HG03575 (cell line): ENCODE measurements around the gene GRM1.
A peak's percentile ranks its signal among the peaks of the same experiment; 100 is the strongest.

Source experiments
- ATAC-seq: cut with Tn5 transposase; IDR thresholded peaks from one replicate; pipeline ENCODE4 v1.9.1; 2021; ENCODE audit not compliant: unreplicated experiment, insufficient number of reproducible peaks, low FRiP score; ENCODE audit errors: extremely low read depth

The GRM1 gene

DNA sequence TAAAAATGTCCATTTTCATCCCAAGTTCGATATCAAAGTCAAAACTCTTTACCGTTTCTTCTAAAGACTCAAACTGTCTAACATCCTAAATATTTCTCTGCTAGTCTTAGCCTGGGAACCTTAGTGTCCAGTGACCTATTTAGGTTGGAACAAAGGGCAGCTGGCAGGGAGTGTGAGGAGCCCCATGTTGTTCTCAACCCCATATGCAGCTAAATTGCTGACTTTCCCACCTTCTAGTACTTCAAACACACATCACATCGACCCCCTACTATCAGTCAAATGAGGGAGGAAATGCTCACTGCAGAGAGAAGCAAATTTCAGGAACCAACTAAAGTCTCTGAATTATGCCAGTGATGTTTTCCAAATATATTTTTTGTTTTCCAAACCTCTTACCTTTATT, 322.2 kb downstream of the GRM1 start:
- no peak for ATAC-seq

DNA sequence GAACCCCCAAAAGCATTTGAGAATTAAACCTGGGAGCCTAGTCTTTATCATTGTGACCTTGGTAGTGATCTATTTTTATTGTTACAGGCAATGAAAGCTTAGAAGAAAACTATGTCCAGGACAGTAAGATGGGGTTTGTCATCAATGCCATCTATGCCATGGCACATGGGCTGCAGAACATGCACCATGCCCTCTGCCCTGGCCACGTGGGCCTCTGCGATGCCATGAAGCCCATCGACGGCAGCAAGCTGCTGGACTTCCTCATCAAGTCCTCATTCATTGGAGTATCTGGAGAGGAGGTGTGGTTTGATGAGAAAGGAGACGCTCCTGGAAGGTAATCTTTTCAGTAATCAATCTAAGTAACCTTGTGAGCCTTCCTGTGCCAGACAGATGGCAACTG, 323.3 kb downstream of the GRM1 start:
- no peak for ATAC-seq

DNA sequence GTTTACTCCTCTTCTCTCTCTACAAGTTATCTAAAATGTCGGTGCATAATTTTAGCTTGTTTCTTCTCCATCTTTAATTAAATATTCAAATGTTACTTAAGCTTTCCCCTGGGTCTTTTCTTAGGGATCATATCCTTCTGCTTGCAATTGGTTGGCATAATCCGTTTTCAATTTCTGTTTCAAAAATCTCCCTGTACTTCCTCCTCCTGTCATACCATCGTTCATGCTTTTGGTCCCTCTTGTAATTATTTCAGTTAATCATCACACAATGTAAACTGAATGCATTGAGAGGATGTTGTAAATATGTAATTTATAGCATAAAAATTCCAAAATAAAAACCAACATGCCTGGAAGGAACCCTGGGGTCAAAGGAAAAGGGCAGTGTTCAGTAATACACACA, 325.6 kb downstream of the GRM1 start:
- no peak for ATAC-seq

DNA sequence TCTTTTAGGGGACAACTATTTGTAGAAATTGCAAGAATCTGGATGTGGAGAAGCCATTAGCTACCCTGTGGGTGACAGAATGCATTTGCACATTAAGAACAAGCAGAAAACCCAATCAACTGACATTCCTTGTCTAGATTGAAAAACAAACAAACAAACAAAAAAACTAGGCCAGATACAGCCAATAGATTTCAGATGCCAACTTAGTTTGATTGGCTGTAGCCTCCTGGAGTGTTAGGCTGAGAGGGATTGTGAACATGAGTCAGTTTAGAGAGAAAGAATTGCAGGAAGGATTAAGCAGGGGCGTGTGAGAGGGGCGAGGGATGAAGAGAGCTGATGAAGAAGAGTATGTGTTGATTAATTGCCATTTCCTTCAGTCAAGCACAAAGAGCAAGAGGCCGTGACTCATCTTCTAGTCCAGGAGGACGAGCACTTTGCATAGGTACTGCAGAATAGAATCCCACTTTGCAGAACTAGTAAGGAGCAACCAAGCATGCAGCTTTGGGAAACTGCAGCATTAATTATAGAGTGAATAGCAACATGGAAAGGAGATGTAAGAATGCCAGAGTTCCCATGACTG, 326.7 kb downstream of the GRM1 start:
- no peak for ATAC-seq

DNA sequence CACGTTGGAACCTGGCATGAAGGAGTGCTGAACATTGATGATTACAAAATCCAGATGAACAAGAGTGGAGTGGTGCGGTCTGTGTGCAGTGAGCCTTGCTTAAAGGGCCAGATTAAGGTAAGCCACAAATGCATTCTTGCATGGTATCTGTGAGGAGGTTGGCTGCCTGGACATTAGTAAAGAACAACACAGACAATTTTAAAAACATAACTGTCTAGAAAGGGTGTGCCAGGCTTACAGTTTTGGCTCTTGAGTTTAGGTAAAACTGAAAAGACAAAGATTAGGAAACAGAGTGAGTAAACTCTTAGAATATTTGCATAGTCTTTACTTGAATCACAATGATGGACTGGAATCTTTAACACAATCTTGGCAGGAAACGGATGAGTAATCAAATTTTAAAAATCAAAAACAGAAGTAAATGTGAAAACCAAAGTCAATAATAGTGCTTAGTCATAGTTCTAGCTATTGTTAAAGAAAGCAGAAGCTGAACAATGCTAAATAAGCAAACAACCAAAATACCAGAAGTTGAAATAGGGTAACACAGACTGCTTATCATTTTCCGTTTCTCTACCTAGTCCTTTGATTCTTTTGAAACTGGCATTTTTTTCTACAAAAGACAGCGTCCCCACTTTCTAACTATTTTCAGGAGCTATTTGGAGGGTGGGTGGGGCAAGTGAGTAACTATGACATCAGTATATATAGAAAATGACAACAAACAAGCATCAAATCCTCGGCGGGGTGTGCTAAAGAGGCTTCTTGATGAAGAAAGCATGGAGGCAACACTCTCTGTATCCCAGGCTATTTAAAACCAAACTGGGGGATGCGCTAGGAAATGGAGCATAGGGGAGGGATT, 328.9 kb downstream of the GRM1 start:
- ATAC-seq = peak; percentile 54

DNA sequence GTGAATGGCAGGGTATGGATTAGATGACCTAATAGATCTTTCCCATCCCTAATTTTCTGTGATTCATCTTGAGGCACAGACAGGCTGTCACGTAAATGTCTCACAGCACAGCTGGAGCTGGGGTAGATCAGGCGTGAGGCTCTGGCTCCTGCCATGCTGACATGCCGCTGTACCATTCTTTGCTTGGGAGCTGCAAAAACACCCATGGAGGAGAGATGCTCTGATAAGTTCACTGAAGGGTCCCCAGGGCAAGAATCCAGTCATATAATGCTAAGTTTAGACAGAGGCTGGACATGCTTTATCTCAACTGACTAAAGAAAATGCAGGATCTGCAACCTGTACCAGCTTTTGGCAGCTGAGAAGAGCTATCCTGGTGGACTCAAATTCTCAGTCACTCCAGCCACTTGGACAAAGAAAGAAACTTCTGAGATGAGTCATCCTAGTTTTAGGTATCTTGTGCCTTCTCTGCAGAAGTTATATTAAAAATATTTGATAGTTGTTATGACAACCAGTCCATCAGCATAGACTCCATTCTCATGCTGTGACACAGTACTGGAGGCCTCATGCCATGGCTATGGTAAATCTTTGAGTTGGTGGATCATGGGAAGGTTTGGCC, 329.7 kb downstream of the GRM1 start:
- ATAC-seq = no peak

DNA sequence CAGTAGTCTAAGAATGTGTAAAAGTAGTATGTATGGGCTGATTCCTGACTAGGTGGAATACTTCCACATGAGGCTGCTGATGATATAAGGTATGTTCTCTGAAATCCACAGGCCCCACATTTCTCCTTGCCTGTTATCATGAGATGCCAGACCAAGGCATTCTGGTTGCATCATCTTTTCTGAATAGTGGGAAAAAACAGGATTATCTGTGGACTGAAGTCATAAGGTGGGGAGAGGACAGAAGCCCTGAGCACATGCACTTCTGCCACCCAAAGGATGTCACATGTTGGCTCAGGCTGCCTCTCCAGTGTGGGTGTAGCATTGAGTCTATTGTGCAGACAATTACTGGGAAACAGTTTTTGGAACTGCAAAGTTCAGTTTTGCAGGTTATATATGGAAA, 330.3 kb downstream of the GRM1 start:
- no peak for ATAC-seq

DNA sequence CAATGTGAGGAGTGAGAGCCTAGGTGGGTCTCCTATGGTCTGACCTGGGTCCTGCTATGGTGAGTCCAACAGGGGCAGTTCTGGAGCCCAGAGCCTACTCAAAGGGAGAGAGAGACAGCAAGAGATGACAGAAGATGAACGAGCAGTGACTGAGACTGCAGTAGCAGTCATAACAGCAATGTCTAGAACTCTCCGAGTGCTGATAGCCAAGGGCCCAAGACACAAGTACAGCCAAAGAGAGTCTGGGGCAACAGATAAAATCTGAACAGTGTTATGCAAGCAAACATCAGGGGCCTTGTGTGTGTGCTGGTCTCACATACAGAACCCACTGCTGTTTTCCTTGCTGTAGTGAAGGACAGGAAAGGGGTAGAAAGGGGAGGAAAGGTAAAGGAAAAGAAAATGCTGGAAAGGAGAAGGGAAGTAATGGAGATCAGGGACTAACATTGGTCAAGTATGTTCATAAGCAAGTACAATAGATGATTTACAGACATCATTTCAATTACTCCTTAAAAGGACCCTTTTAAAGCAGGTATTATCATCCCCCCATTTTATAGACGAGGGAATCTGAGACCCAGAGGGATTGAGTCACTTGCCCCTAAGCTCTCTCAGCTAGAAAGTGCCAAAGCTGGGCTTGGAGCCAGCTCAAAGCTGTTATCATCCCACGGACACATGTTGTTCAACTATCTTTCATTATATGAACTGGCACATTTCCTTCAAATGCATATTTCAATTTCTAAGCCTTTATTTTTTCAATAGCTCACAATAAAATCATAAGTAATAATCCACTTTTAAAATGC, 332.5 kb downstream of the GRM1 start:
- no peak for ATAC-seq

DNA sequence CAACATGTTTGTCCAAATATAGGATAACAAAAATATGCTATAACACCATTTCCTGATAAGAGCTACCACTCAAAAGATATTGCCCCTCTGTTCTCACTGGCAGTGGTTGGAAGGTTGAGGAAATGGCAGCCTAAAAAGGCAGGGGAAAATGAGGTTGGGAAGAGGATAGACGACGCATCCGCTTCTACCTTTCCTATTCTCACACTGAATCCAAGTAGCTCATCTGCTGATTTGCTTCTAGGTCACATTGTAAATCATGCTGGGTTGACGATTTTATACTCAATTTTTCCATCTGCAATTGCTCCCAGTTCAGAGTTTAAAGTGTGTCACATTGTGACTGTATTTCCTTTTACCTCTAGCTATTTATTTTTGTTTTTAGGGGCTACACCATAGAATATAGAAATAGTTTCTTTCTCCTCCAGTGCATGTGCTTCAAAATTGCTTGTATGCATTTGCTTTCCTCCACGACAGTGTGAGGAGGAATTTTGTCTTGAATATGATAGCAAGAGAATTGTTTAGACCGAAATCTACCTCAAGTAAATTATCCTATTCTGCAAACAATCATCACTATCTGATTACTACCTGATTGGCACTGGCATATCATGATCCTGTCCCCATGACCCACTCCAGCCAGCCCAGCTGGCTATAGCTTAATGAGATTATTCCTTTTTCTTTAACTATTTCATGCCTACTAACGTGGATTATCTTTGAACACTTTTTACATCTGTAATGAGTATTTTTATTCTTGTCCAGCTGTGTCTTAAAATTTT, 335.2 kb downstream of the GRM1 start:
- no peak for ATAC-seq

DNA sequence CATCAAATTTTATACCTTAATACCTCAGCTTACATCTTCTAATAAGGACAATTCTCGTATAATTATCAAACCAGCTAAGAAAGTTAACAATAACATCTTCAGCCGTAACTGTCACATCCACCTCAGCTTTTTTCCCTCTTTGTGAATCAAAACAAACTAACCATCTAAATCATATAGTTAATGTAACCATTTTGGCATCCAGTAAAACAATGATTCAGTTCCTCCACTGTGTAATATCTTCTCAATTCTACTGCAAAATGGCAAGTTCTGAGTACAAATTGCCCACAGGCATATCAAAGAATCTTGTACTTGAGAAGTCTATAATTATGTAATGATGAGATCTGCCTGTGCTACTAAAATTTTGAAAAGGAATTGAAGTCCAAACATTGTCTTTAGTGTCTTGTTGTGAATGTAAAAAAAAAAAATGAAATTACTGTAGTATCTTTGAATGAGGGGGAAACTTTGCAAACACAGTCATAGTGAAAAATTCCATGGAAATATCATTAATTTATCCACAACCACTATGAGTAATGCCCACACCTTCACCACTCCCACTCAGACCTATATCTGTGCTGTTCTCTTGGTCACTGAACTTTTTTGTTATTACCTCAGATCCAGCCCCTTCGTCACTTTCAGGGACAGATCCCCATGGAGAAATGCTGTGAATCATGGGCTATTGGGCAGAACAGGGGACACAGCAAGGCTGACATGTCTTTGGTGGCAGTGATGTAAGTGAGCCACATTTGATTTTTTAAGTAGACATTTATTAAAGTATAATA, 336.1 kb downstream of the GRM1 start:
- ATAC-seq = no peak

DNA sequence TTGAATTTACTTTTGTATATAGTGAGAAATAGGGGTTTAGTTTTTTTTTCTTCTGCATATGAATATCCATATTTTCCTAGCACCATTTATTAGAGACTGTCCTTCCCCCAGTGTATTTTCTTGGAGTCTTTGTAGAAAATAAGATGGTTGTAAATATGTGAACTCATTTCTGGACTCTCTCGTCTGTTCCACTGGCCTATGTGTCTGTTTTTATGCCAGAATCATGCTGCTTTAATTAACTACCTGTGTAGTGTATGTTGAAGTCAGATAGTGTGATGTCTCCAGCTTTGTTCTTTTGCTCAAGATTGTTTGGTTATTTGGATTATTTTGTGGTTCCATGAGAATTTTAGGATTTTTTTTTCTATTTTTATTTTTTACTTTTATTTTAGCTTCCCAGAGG, 338.2 kb downstream of the GRM1 start:
- no peak for ATAC-seq

DNA sequence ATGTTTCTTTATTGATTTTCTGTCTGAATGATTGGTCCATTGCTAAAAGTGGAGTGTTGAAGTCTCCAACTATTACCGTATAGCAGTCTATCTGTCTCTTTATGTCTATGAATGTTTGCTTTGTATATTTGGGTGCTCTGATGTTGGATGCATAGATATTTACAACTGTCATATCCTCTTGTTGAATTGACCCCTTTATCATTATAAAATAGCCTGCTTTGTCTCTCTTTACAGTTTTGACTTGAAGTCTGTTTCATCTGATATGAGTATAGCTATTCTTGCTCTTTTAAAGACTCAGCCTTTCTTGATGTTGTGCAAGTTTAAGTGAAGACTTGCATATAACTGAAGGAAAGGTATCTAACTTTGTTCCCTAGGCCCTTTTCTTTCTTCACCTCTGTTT, 341.0 kb downstream of the GRM1 start:
- ATAC-seq = no peak

DNA sequence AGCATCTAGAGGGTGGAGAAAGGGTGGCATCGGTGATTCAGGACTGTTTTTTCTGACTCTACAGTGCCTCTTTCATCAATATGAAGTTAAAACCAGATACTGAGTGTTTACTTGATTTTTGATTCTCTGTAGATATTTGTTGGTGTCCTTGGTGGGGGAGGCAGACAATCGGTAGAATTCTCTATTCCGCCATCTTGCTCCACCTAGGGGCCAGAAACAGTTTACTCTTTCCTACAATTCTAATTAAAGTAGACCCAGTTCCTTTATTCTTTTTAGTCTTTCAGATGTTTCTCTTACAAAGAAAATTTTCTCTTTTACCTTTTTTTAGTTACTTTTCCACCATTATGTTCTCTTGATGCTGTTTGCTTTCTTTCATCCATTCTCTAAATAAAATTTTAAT, 352.6 kb downstream of the GRM1 start:
- no peak for ATAC-seq

DNA sequence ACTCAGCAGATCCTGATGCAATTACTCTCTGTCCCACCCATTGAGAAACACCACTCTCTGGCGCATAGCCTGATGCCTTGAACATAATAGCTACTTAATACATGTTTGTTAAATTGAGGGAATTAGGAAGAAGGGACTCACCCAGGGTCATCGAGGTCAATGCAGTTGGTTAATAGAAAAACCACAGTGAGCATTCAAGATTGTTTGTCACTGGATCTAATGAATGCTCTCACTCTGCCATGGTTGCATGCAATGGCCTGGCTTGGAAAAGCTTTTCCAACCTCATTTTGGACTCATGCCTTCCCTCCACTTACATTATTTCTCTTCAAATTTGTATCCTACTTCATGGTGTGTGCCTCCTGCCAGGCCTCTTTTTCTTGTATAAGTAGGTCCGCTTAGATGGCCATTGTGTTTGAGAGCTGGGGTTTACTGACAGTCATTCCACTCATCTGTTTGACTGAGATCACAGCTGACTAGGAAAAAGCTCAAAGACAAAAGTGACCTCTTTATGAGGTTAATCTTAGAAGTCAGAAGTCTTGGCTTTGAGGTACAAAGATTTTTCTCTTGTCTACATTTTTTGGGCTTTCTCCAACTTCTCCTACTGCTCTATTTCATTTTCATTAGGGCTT, 360.0 kb downstream of the GRM1 start:
- no peak for ATAC-seq

DNA sequence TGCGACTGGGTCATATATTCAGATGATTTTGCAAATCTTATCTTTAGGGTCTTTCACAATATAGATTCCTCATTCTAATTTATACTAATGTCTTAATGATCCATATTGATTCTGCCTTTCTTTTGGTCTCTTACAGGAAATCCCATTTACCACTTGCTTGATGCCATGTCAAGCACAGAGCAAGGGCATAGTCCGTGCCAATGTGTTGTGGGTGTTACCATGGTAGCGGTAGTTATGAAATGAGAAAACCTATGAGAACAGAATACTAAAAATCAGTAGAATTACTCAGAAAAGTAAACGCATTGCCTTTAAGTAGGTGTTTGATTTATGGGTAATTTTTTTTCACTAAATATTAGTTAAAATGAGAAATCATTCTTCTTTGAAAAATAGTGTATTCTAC, 360.9 kb downstream of the GRM1 start:
- no peak for ATAC-seq

DNA sequence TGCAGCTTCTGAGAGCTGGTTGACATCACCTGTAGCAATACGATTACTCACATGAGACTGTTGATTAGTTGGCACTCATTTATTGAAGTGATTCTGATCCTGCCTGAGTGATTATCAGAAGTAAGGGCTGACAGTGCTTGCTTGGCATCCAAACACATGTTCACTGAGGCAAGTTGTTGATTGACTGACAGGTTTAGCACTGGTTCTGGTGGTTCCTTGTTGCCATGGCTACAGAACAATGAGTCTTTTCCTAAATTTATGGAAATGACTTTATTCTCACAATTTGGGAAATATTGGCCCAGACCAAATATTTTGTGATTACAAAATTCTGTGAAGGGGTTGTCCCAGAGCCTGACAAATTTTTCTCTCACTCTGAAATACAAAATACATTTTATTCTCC, 368.8 kb downstream of the GRM1 start:
- ATAC-seq = no peak

DNA sequence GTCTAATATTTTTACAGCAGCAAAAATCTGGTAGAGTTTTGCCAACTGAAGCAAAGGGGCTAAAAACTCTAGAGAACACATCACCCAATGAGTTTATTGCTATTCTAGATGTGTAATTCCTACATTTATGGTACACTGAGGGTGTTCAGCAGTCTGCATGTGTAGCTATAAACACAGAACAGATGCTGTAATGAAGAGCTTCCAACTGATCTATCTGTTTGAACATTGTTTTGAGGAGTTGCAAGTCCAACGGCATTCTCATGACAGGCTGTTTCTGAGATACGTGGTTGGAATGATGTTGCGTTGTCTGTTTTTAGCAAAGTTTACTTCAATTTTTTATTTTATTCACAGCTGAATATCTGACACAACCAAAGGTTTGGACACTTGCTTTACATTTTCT, 373.6 kb downstream of the GRM1 start:
- ATAC-seq = no peak

DNA sequence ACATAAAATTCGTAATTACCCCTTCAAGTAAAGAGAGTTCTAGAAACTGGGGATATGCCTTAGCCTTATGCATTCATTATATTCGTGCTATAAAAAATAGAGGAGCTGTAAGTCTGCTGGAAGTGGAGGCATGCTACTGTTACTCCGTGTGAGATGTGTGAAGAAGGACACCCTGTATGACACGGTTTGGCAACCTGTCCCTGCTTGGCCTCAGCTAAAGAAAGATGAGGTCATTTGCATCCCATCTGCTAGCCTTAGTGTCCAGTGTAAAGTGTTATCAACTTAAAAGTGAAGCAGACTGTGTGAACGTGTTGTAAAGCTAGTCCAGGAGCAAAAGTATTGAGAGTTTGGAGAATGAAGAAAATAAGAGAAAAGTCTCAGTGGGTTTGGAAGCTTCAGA, 379.7 kb downstream of the GRM1 start:
- no peak for ATAC-seq
